Endodermal cell (in vitro differentiated cells): ENCODE results near the gene PRORP. TPM values are rescaled to one million over a fixed set of nuclear protein-coding genes. Genes with fewer than 3 reads are reported as not detected.
"Not testable (repeated sequence)": the region's sequence is repeated elsewhere in the genome, so short reads cannot be mapped to it uniquely, and the experiment has no call there.

ENCODE experiments used
- DNase-seq: peaks from one replicate; pipeline ENCODE4 v3.0.0-alpha.2; 2017
- H3K27ac ChIP-seq: 2 replicates; pipeline ENCODE4 v1.5.1; 2013; ENCODE audit warnings: mild to moderate bottlenecking, low read depth, low read length, moderate library complexity
- H3K27me3 ChIP-seq: 2 replicates; pipeline ENCODE4 v1.6.1; 2013; ENCODE audit warnings: mild to moderate bottlenecking, low read length, moderate library complexity; ENCODE audit not compliant: insufficient read depth, control insufficient read depth, poor library complexity, severe bottlenecking
- H3K36me3 ChIP-seq: 2 replicates; pipeline ENCODE4 v1.7.0; 2013; ENCODE audit warnings: mild to moderate bottlenecking, low read length, moderate library complexity; ENCODE audit not compliant: control insufficient read depth, insufficient read depth
- H3K4me1 ChIP-seq: one replicate; pipeline ENCODE4 v1.7.0; 2013; ENCODE audit warnings: low read length; ENCODE audit not compliant: control insufficient read depth, insufficient read depth
- H3K4me3 ChIP-seq: 2 replicates; pipeline ENCODE4 v1.5.1; 2013; ENCODE audit warnings: mild to moderate bottlenecking, low read length, moderate library complexity
- H3K9ac ChIP-seq: 2 replicates; pipeline ENCODE4 v1.6.1; 2013; ENCODE audit warnings: mild to moderate bottlenecking, low read length, moderate library complexity; ENCODE audit not compliant: poor library complexity, severe bottlenecking; ENCODE audit errors: extremely low read depth
- H3K9me3 ChIP-seq: 2 replicates; pipeline ENCODE4 v1.6.1; 2013; ENCODE audit warnings: mild to moderate bottlenecking, low read length, moderate library complexity; ENCODE audit not compliant: control insufficient read depth
- H3K27ac Mint-ChIP-seq: 2 replicates; pipeline ENCODE4 v1.8.0; 2020; ENCODE audit warnings: mixed read lengths
- H3K27me3 Mint-ChIP-seq: 2 replicates; pipeline ENCODE4 v1.8.0; 2021; ENCODE audit warnings: mild to moderate bottlenecking, mixed read lengths; ENCODE audit not compliant: insufficient read depth
- H3K36me3 Mint-ChIP-seq: 2 replicates; pipeline ENCODE4 v1.8.0; 2020; ENCODE audit warnings: low read depth, mixed read lengths
- H3K4me1 Mint-ChIP-seq: 2 replicates; pipeline ENCODE4 v1.8.0; 2020; ENCODE audit warnings: mixed read lengths
- H3K4me3 Mint-ChIP-seq: 2 replicates; pipeline ENCODE4 v1.8.0; 2020; ENCODE audit warnings: mild to moderate bottlenecking, moderate library complexity, mixed read lengths
- H3K9me3 Mint-ChIP-seq: 2 replicates; pipeline ENCODE4 v1.8.0; 2020; ENCODE audit warnings: mild to moderate bottlenecking, mixed read lengths
- CTCF ChIP-seq: fragments of 200-600 bp; sonication (generic); conservative IDR thresholded peaks from 2 replicates; pipeline ENCODE4 v1.5.0; 2021; ENCODE audit warnings: antibody characterized with exemption, mild to moderate bottlenecking
- WGBS, 2 experiments: methylation state at CpG; one replicate each; pipeline versions ENCODE4 v1.1.5 to v1.1.7; 2013; ENCODE audit warnings: missing lambda C conversion rate in 2 of 2, mixed read lengths in 1 of 2; ENCODE audit not compliant: insufficient coverage in 1 of 2, insufficient read length in 1 of 2; 5-methylcytosine and 5-hydroxymethylcytosine counted together
- total RNA-seq, 2 donors: library from RNA; stranded (reverse); fragmentation: NEBNext Ultra II Directional in 1 of 2; extraction: Animal tissue kit (Norgen Biotek cat#: 25700) in 1 of 2; gene quantifications; 2 replicates in 1 of 2; 3 replicates in 1 of 2; pipeline ENCODE4 v1.2.1, GENCODE V29; 2021

The PRORP gene
- total RNA-seq, 2 donors from 2014 or later = 45.6 to 57.2 TPM

- Mint-ChIP-seq H3K4me3 (no peak overlapping the region), H3K27ac (no peak overlapping the region), H3K27me3 (no peaks in the 10 kb centered on the region), H3K9me3 (peaks cover 12% of the 10 kb centered on the region), H3K4me1 (no peaks in the 10 kb centered on the region), H3K36me3 (peaks cover 54% of the 10 kb centered on the region)
- 92 to 98% methylated on average over 1 to 3 of the region's 3 CpGs for WGBS, 2 experiments
- no peak for TF ChIP-seq CTCF
- Histone ChIP-seq H3K36me3 (peaks cover 7% of the 10 kb centered on the region), H3K4me1 (no peaks in the 10 kb centered on the region), H3K27me3 (no peaks in the 10 kb centered on the region), H3K9ac (no peak overlapping the region), H3K9me3 (peaks cover 5% of the 10 kb centered on the region), H3K27ac (no peak overlapping the region), H3K4me3 (no peak overlapping the region)
- DNase-seq = no peak
Measured at GRCh38 chr14:35147711-35148110, 25.4 kb downstream of the PRORP start.

- H3K36me3 Mint-ChIP-seq = peaks cover 67% of the 10 kb centered on the region
- Histone ChIP-seq H3K9ac (no peak overlapping the region), H3K36me3 (peaks cover 7% of the 10 kb centered on the region), H3K9me3 (peaks cover 5% of the 10 kb centered on the region), H3K4me3 (no peak overlapping the region), H3K27me3 (no peaks in the 10 kb centered on the region), H3K27ac (no peak overlapping the region), H3K4me1 (no peaks in the 10 kb centered on the region)
- no peaks in the 10 kb centered on the region for H3K27me3 Mint-ChIP-seq
- no peak for TF ChIP-seq CTCF
- H3K27ac Mint-ChIP-seq = no peak overlapping the region
- no peaks in the 10 kb centered on the region for H3K4me1 Mint-ChIP-seq
- H3K9me3 Mint-ChIP-seq = peaks cover 18% of the 10 kb centered on the region
- DNase-seq = no peak
- 80 to 95% methylated on average over 1 to 4 of the region's 4 CpGs for WGBS, 2 experiments
- H3K4me3 Mint-ChIP-seq = no peak overlapping the region
Measured at GRCh38 chr14:35149239-35149638, 26.9 kb downstream of the PRORP start.

GRCh38 chr14:35152531-35152930, 30.2 kb downstream of the PRORP start:
- H3K9ac ChIP-seq, H3K27me3 ChIP-seq, DNase-seq, H3K27ac Mint-ChIP-seq, H3K9me3 ChIP-seq, H3K4me3 ChIP-seq, H3K4me1 ChIP-seq, H3K36me3 ChIP-seq, H3K27me3 Mint-ChIP-seq, H3K4me3 Mint-ChIP-seq, H3K4me1 Mint-ChIP-seq, H3K27ac ChIP-seq: not testable (repeated sequence)
- H3K9me3 Mint-ChIP-seq = peaks cover 18% of the 10 kb centered on the region
- peaks cover 63% of the 10 kb centered on the region for H3K36me3 Mint-ChIP-seq
- WGBS, 2 experiments = 97 to 100% methylated on average over 8 to 33 of the region's 35 CpGs

- Mint-ChIP-seq H3K27me3 (no peaks in the 10 kb centered on the region), H3K9me3 (peaks cover 13% of the 10 kb centered on the region), H3K36me3 (peaks cover 53% of the 10 kb centered on the region), H3K27ac (no peak overlapping the region), H3K4me1 (peaks cover 13% of the 10 kb centered on the region), H3K4me3 (no peak overlapping the region)
- DNase-seq = no peak
- H3K27ac ChIP-seq = no peak overlapping the region
- H3K4me1 ChIP-seq = peaks cover 3% of the 10 kb centered on the region
- no peaks in the 10 kb centered on the region for H3K27me3 ChIP-seq
- 100% methylated on average over 1 of the region's 2 CpGs; no CpG with 5 or more reads in 1 of the 2 experiments for WGBS, 2 experiments
- no peaks in the 10 kb centered on the region for H3K9me3 ChIP-seq
- no peak for TF ChIP-seq CTCF
- H3K36me3 ChIP-seq = peaks cover 9% of the 10 kb centered on the region
- H3K9ac ChIP-seq = no peak overlapping the region
- no peak overlapping the region for H3K4me3 ChIP-seq
Measured at GRCh38 chr14:35154016-35154415, 31.7 kb downstream of the PRORP start.
